H9 (cell line): ENCODE data around the gene IL3. TPM values are rescaled to one million over a fixed set of nuclear protein-coding genes. Genes with fewer than 3 reads are reported as not detected.

Source experiments
- DNase-seq: peaks from one replicate; pipeline ENCODE4 v3.0.0-alpha.2; 2017
- H2AFZ ChIP-seq: one replicate; pipeline ENCODE4 v1.6.1; 2013; ENCODE audit warnings: mild to moderate bottlenecking, low read length, control low read depth, moderate library complexity
- H2AK5ac ChIP-seq: 2 replicates; pipeline ENCODE4 v1.6.1; 2013; ENCODE audit warnings: low read length, control low read depth, mixed read lengths; ENCODE audit not compliant: insufficient read length
- H2BK120ac ChIP-seq: one replicate; pipeline ENCODE4 v1.6.1; 2013; ENCODE audit warnings: low read depth, mild to moderate bottlenecking, low read length, control low read depth, inconsistent platforms; ENCODE audit not compliant: poor library complexity, severe bottlenecking
- H2BK12ac ChIP-seq: 2 replicates; pipeline ENCODE4 v1.6.1; 2013; ENCODE audit warnings: low read length, control low read depth, mixed read lengths, low read depth; ENCODE audit not compliant: insufficient read length
- H2BK15ac ChIP-seq: 2 replicates; pipeline ENCODE4 v1.6.1; 2013; ENCODE audit warnings: low read depth, low read length, control low read depth
- H2BK20ac ChIP-seq: one replicate; pipeline ENCODE4 v1.6.1; 2013; ENCODE audit warnings: low read depth, mild to moderate bottlenecking, low read length, control low read depth, inconsistent platforms; ENCODE audit not compliant: poor library complexity, severe bottlenecking
- H2BK5ac ChIP-seq: 2 replicates; pipeline ENCODE4 v1.6.1; 2013; ENCODE audit warnings: low read length, control low read depth, mixed read lengths; ENCODE audit not compliant: insufficient read length
- H3K14ac ChIP-seq: 2 replicates; pipeline ENCODE4 v1.6.1; 2013; ENCODE audit warnings: low read length, control low read depth; ENCODE audit not compliant: insufficient read depth
- H3K18ac ChIP-seq: 2 replicates; pipeline ENCODE4 v1.6.1; 2013; ENCODE audit warnings: low read depth, mild to moderate bottlenecking, mixed read lengths, low read length, control low read depth; ENCODE audit not compliant: insufficient read length
- H3K23ac ChIP-seq: 2 replicates; pipeline ENCODE4 v1.6.1; 2013; ENCODE audit warnings: low read length, control low read depth, mixed read lengths, low read depth; ENCODE audit not compliant: insufficient read length
- H3K23me2 ChIP-seq: 2 replicates; pipeline ENCODE4 v1.6.1; 2013; ENCODE audit warnings: low read depth, mild to moderate bottlenecking, mixed read lengths, low read length, control low read depth; ENCODE audit not compliant: insufficient read length, poor library complexity, severe bottlenecking
- H3K27ac ChIP-seq: 2 replicates; pipeline ENCODE4 v1.5.1; 2013; ENCODE audit warnings: low read length, control low read depth, mixed read lengths, low read depth; ENCODE audit not compliant: insufficient read length
- H3K27me3 ChIP-seq: 2 replicates; pipeline ENCODE4 v1.6.1; 2013; ENCODE audit warnings: low read length, control low read depth, inconsistent platforms; ENCODE audit not compliant: insufficient read depth
- H3K4ac ChIP-seq: 2 replicates; pipeline ENCODE4 v1.6.1; 2013; ENCODE audit warnings: low read depth, mild to moderate bottlenecking, control low read depth, inconsistent platforms, low read length, moderate library complexity
- H3K4me1 ChIP-seq: 2 replicates; pipeline ENCODE4 v1.6.1; 2013; ENCODE audit warnings: low read length, control low read depth, inconsistent platforms; ENCODE audit not compliant: insufficient read depth
- H3K4me2 ChIP-seq: 2 replicates; pipeline ENCODE4 v1.6.1; 2013; ENCODE audit warnings: low read length, control low read depth, mixed read lengths; ENCODE audit not compliant: insufficient read length, insufficient read depth
- H3K56ac ChIP-seq: 2 replicates; pipeline ENCODE4 v1.6.1; 2013; ENCODE audit warnings: low read depth, mild to moderate bottlenecking, mixed read lengths, low read length, control low read depth; ENCODE audit not compliant: insufficient read length
- H3K79me1 ChIP-seq: 2 replicates; pipeline ENCODE4 v1.6.1; 2013; ENCODE audit warnings: low read depth, mild to moderate bottlenecking, moderate library complexity, low read length, control low read depth, inconsistent platforms; ENCODE audit not compliant: insufficient read depth, poor library complexity, severe bottlenecking
- H3K79me2 ChIP-seq: 2 replicates; pipeline ENCODE4 v1.6.1; 2013; ENCODE audit warnings: low read length, control low read depth, inconsistent platforms; ENCODE audit not compliant: insufficient read depth
- H3K9ac ChIP-seq: 2 replicates; pipeline ENCODE4 v1.6.1; 2013; ENCODE audit warnings: low read length, control low read depth, mixed read lengths; ENCODE audit not compliant: insufficient read length; ENCODE audit errors: extremely low read depth
- H3K9me3 ChIP-seq: one replicate; pipeline ENCODE4 v1.6.1; 2013; ENCODE audit warnings: low read depth, low read length, inconsistent platforms; ENCODE audit not compliant: control insufficient read depth
- H3T11ph ChIP-seq: one replicate; pipeline ENCODE4 v1.6.1; 2013; ENCODE audit warnings: mild to moderate bottlenecking, low read length, control low read depth, inconsistent platforms
- H4K20me1 ChIP-seq: one replicate; pipeline ENCODE4 v1.6.1; 2013; ENCODE audit not compliant: control insufficient read depth, insufficient read length, insufficient read depth
- H4K5ac ChIP-seq: 2 replicates; pipeline ENCODE4 v1.6.1; 2013; ENCODE audit warnings: low read depth, mild to moderate bottlenecking, mixed read lengths, low read length, control low read depth; ENCODE audit not compliant: insufficient read length
- H4K8ac ChIP-seq: replicated peaks from 2 replicates; pipeline ENCODE4 v1.6.1; 2013; ENCODE audit warnings: low read length, control low read depth, mixed read lengths, low read depth; ENCODE audit not compliant: insufficient read length
- H4K91ac ChIP-seq: 2 replicates; pipeline ENCODE4 v1.6.1; 2013; ENCODE audit warnings: low read depth, mild to moderate bottlenecking, moderate library complexity, mixed read lengths, low read length, control low read depth; ENCODE audit not compliant: insufficient read length
- H3K27ac Mint-ChIP-seq, 3 experiments: 2 replicates in 2 of 3; 3 replicates in 1 of 3; pipeline ENCODE4 v1.8.0; 2020 to 2021; ENCODE audit warnings: mixed read lengths in 3 of 3, mild to moderate bottlenecking in 1 of 3, moderate library complexity in 1 of 3
- H3K27me3 Mint-ChIP-seq: 2 replicates; pipeline ENCODE4 v1.8.0; 2021; ENCODE audit warnings: low read depth, mild to moderate bottlenecking, moderate library complexity, mixed read lengths
- H3K36me3 Mint-ChIP-seq, 3 experiments: 2 replicates in 2 of 3; 3 replicates in 1 of 3; pipeline ENCODE4 v1.8.0; 2020 to 2021; ENCODE audit warnings: low read depth in 3 of 3, mixed read lengths in 3 of 3; ENCODE audit not compliant: insufficient read depth in 1 of 3
- H3K4me1 Mint-ChIP-seq, 2 experiments: 2 replicates each; pipeline ENCODE4 v1.8.0; 2020; ENCODE audit warnings: mixed read lengths in 2 of 2
- H3K4me3 Mint-ChIP-seq, 2 experiments: 2 replicates in 1 of 2; 3 replicates in 1 of 2; pipeline ENCODE4 v1.8.0; 2020 to 2021; ENCODE audit warnings: mild to moderate bottlenecking in 2 of 2, mixed read lengths in 2 of 2, moderate library complexity in 1 of 2
- H3K9me3 Mint-ChIP-seq, 2 experiments: 2 replicates in 1 of 2; 3 replicates in 1 of 2; pipeline ENCODE4 v1.8.0; 2020; ENCODE audit warnings: mild to moderate bottlenecking in 2 of 2, mixed read lengths in 2 of 2, moderate library complexity in 1 of 2
- CTCF ChIP-seq: fragments of 200-600 bp; sonication (generic); conservative IDR thresholded peaks from 3 replicates; pipeline ENCODE4 v1.8.0; 2021; ENCODE audit warnings: antibody characterized with exemption, mild to moderate bottlenecking
- WGBS: extraction: QIAGEN DNeasy Blood & Tissue Kit; methylation state at CpG from one replicate; pipeline ENCODE4 v1.1.7; 2013; ENCODE audit warnings: missing lambda C conversion rate, low lambda C conversion rate, mixed read lengths; ENCODE audit not compliant: insufficient read length; ENCODE audit errors: extremely low coverage; 5-methylcytosine and 5-hydroxymethylcytosine counted together
- total RNA-seq: library from RNA; stranded (reverse); gene quantifications from 2 replicates; pipeline ENCODE4 v1.2.1, GENCODE V29; 2021

The IL3 gene
- total RNA-seq, 1 experiment from 2014 or later, result not detected

DNA sequence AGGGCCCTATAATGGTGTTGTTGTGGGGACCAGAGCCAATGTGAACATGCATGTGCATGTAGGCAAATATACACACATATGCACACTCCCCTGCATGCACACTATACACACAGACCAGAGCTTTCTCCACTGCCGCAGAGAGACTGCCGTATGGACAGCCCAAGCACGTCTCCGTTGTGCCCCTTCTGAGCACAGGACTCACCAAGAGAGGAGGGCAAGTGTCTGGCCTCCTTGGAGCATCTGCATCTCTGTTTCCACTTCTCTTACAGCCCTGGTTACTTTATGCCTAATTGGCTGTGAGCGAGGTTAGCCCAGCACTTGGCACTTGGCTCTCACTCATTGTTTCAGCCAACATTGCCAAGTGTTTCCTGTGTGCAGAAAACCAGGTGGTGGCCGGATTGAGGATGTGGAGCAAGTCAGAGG lies 43.5 kb downstream of the IL3 start:
- Histone ChIP-seq H3K18ac (no peak overlapping the region), H2BK12ac (no peak overlapping the region), H4K8ac (no peak overlapping the region), H3K9me3 (no peaks in the 10 kb centered on the region), H3K9ac (no peak overlapping the region), H3K27me3 (no peaks in the 10 kb centered on the region), H4K91ac (no peak overlapping the region), H2AFZ (no peak overlapping the region), H3T11ph (no peak overlapping the region), H3K4ac (no peak overlapping the region), H2BK15ac (no peak overlapping the region), H3K23ac (no peak overlapping the region), H3K27ac (no peak overlapping the region), H4K20me1 (no peaks in the 10 kb centered on the region), H3K4me2 (no peak overlapping the region), H2BK5ac (no peak overlapping the region), H3K56ac (no peak overlapping the region), H4K5ac (no peak overlapping the region), H3K23me2 (no peaks in the 10 kb centered on the region), H2BK120ac (no peak overlapping the region), H2AK5ac (no peak overlapping the region), H2BK20ac (no peak overlapping the region), H3K79me1 (no peaks in the 10 kb centered on the region), H3K79me2 (no peaks in the 10 kb centered on the region), H3K14ac (no peak overlapping the region), H3K4me1 (no peaks in the 10 kb centered on the region)
- no peak overlapping the region; a peak in 2 of 7 replicates for H3K27ac Mint-ChIP-seq
- H3K36me3 Mint-ChIP-seq, result no peaks in the 10 kb centered on the region
- no CpG with 5 or more reads among the region's 6 CpGs for WGBS
- peaks cover 0 to 2% of the 10 kb centered on the region in 2 experiments; a peak in 1 of 5 replicates for H3K9me3 Mint-ChIP-seq
- no peak overlapping the region for H3K4me3 Mint-ChIP-seq
- DNase-seq, result no peak
- H3K4me1 Mint-ChIP-seq, result no peaks in the 10 kb centered on the region
- H3K27me3 Mint-ChIP-seq, result no peaks in the 10 kb centered on the region; the same call in 1 of the 2 replicates
- no peak for TF ChIP-seq CTCF
